GM20000 (cell line): ENCODE measurements around the gene TRIM47.
"Not testable (repeated sequence)": the region's sequence is repeated elsewhere in the genome, so short reads cannot be mapped to it uniquely, and the experiment has no call there.

Experiments used
- DNase-seq: peaks from one replicate; pipeline ENCODE4 v3.0.0; 2012; ENCODE audit warnings: low spot score
- TF ChIP-seq, protein P1 (sequence below): IDR thresholded peaks from 2 replicates; pipeline ENCODE4 v1.5.1; 2012; ENCODE audit warnings: mild to moderate bottlenecking, control low read depth; ENCODE audit errors: extremely low read depth, missing control alignments

TRIM47 gene

DNA sequence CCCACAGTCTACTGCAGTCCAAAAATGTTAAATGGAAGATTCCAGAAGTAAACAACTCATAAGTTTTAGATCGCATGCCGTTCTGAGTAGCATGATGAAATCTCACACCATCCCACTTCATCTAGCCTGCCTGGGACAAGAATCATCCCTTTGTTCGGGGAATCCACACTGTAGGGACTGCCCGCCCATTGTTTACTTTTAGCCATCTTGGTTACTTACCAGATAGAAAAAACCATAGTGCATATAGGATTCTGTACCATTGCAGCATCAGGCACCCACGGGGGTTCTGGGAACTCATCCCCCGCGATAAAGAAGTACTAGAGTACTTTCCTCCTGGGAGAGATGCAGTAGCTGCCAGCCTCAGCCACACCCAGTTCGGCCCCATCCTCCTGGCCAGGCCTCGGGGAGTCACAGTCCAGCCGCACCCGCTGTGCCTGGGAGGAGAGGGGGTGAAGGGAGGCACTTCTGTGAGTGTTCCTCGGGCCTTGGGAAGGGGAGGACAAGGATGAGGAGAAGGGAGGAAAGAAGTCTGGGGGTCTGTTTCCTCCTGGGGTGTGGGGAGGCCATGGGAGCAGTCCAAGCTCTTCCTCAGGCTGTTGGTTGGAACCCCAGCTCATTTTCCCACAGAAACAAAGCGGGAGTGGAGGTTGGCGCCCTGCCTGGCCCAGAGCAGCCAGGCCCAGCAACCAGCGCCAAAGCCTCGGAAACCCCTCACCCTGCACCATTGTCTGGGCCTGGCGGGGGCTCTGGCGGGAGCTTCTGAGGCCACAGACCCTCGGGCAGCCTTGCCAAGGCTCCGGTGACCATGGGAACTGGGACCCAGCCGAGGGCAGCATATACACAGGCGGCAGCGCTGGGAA, 8.9 kb downstream of the TRIM47 start:
- DNase-seq, result no peak
- TF ChIP-seq, protein P1, sequence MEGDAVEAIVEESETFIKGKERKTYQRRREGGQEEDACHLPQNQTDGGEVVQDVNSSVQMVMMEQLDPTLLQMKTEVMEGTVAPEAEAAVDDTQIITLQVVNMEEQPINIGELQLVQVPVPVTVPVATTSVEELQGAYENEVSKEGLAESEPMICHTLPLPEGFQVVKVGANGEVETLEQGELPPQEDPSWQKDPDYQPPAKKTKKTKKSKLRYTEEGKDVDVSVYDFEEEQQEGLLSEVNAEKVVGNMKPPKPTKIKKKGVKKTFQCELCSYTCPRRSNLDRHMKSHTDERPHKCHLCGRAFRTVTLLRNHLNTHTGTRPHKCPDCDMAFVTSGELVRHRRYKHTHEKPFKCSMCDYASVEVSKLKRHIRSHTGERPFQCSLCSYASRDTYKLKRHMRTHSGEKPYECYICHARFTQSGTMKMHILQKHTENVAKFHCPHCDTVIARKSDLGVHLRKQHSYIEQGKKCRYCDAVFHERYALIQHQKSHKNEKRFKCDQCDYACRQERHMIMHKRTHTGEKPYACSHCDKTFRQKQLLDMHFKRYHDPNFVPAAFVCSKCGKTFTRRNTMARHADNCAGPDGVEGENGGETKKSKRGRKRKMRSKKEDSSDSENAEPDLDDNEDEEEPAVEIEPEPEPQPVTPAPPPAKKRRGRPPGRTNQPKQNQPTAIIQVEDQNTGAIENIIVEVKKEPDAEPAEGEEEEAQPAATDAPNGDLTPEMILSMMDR, result no peak

DNA sequence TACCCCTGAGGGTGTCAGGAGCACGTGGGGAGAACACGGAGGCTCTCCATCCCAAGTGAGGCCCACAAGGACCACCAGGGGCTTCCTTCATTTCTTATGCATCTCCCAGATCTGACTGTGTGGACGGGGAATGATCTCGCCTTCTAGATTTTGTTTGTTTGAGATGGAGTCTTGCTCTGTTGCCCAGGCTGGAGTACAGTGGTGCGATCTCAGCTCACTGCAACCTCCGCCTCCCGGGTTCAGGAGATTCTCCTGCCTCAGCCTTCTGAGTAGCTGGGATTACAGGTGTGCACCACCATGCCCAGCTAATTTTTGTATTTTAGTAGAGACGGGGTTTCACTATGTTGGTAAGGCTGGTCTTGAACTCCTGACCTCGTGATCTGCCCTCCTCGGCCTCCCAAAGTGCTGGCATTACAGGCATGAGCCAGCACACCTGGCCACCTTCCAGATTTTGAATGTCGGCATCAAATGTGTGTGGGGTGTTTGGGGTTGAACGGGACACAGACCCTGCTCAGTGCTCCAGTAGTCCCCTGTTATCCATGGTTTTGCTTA, 9.6 kb downstream of the TRIM47 start:
- DNase-seq, result not testable (repeated sequence)

DNA sequence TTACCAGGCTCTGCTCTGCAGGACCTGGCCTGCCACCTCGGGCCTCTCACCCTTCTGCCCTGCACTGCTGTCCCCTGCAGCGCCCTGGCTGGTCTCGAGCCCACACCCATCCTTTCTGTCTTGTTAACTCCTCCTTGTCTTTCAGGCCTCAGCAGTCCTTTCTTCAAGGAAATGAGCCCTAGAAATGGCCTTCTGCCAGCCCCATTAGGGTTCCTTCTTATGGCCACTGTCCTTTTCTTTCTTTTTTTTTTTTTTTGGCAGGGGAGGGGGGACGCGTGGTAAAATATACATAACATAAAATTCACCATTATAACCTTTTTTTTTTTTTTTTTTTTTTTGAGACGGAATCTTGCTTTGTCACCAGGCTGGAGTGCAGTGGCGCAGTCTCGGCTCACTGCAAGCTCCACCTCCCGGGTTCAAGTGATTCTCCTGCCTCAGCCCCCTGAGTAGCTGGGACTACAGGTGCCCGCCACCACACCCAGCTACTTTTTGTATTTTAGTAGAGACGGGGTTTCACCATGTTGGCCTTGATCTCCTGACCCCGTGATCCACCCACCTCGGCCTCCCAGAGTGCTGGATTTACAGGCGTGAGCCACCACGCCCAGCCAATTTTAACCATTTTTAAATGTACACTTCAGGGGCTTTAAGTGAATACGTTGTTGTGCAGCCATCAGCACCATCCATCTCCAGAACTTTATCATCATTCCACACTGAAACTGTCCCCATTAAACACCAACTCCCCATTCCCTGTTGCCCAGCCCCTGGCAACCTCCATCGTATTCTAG, 12.8 kb downstream of the TRIM47 start:
- DNase-seq, result not testable (repeated sequence)

DNA sequence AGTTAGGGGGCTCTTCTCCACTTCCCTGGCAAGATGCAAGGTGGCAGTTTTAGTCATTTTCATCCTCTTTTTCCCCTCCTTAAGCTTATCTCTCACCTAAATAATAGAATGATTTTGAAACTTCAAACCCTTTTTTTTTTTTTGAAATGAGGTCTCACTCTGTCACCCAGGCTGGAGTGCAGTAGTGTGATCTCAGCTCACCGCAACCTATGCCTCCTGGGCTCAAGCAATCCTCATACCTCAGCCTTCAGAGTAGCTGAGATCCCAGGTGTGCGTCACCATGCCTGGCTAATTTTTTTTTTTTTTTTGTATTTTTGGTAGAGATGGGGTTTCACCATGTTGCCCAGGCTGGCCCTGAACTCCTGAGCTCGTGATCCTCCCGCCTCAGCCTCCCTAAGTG, 13.5 kb downstream of the TRIM47 start:
- not testable (repeated sequence) for DNase-seq

DNA sequence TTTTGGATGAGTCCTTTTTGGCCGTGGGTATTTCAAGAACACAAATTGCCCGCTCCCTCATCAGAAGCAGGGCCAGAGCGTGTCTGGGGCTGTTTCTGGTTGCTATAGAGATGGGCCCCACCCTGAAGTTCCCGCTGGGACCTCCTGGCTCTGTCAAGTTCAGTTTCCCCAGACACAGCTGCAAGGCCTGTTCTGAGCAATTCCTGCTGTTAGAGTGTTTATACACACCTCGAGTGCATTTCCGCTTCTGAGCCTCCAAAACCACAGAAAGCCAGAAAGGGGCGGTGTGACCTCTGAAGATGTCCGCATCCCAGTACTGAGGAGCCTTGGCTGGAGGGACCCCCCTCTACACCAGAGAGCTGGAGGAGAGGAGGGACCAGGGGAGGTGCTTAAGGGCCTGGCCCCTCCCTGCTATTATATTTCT, 13.9 kb downstream of the TRIM47 start:
- DNase-seq, result peak; percentile 77
- TF ChIP-seq, protein P1, result no peak

DNA sequence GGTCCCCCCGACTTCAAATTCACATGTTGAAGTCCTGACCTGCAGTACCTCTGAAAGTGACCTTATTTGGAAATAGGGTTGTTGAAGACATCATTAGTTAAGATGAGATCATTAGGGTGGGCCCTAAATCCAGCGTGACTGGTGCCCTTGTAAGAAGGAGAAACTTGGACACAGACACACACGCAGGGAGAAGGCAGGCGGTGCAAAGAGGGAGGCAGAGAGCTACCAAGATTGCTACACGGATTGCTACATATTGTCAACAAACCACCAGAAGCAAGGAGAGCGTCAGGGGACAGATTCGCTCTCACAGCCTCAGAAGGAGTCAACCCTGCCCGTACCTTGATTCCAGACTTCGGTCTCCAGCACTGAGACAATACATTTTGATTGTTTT, 16.5 kb downstream of the TRIM47 start:
- no peak for DNase-seq
- TF ChIP-seq, protein P1, result no peak

DNA sequence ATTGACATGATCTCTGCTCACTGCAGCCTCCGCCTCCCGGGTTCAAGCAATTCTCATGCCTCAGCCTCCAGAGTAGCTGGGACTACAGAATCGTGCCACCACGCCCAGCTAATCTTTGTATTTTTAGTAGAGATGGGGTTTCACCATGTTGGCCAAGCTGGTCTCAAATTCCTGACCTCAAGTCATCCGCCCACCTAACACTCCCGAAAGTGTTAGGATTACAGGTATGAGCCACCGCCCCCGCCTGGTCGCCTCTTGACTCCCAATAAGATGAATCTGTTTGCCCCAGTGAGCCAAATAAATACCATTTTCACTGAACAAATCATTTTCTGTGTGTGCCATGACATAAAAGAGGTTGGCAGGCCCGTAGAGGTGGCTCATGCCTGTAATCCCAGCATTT, 19.0 kb downstream of the TRIM47 start:
- not testable (repeated sequence) for DNase-seq

DNA sequence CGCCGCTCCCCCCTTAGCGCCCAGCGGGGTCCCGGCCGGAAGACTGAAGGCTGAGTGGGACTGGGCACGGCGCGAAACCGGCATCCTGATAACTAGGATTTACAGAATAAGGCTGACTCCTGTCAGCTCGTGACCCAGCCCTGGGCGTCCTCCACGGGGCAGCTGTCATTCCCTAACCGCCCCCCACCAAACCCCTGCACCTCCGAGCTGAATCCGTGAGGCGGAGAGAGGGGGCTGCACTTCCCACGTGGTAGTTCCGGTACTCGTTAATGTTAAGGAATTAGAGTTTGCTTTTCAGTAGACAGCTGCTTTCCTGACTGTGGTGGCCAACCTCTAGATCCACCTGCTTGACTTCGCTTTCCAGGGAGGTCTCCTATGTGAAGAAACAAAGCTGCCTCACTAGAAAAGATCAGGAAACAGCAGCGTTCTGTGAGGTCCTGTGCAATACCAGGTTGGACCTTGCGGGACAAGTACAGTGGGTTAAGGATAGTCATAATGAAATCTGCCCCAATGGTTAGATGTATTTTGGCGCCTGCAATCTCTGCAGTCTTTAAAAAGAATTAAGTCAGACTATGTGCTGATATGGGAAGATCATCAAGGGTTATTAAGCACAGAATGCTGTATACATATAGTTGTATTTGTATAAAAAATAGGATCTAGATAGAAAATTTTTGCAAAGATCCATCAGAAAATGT, 22.2 kb downstream of the TRIM47 start:
- DNase-seq, result no peak
- TF ChIP-seq, protein P1, result no peak

DNA sequence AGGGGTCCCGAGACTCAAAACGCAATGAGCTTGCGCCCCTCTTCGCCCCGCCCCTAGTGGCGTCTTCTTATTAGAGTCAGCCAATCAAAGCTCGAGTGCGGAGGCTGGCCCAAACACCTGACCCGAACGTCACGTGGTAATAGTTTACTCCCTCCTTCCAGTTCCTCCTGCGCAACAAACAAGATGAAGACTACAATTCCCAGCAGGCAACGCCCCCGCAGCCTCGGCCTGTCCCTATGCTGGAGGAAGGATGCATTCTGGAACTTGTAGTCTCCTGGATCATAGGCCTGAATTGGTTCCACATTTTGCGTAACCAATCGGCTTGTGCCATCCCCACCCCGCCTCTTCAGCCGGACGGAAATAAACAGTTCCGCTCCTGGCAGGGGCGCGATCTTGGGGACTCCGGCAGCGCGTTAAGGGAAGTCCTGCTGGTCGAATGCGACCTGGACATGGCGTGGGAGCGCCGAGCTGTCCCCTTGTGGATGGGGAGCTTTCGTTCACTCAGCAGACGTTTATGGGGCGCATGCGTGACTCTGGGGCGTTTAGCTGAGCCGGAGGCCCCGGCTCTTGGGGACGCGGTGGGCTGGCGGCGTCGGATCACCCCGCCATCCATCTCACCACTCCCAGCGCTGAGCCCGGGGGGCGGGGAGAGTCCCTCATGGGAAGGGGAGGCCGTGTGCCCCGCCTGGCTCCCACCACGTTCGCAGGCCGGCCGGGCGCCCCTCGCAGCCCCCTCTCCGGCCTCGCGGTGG, 22.9 kb downstream of the TRIM47 start, which contains the start of gene WBP2:
Gene WBP2, minus strand, starts transcription at position 26 of the 752 bp plus-strand sequence. CDS start 38 bp downstream, outside the sequence.
- peak; percentile 96 for DNase-seq
- TF ChIP-seq, protein P1, result peak; percentile 71
